DMS79 treated with DMSO at 0.1 percent for 48 hours (cell line): ENCODE data around the gene HIBADH.
"Not testable (repeated sequence)": the region's sequence is repeated elsewhere in the genome, so short reads cannot be mapped to it uniquely, and the experiment has no call there.

Experiments
- DNase-seq: peaks from one replicate; lab custom pipeline; 2025; lab: John Stamatoyannopoulos, UW

HIBADH gene

DNA sequence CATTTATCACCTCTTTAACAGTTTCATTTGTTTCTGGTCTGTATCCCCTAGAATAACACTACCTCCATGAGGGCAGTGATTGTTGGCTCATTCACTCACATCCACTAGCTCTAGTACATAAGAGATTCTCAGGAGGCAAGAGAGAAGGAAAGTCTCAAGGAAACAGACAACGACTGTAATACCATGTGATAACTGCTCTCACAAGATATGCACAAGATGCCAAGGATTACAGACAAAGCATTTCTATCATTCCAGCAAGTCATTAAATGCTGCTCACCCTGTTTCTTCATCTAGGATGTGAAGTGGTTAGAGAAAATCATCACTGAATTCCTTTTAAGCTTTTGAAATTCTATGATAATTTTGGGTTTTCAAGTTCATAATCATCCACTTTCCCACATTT, 115.3 kb downstream of the HIBADH start:
- DNase-seq, result no peak

- DNase-seq, result no peak
Measured at GRCh38 chr7:27546610-27547009, 116.1 kb downstream of the HIBADH start.

- no peak for DNase-seq
Measured at GRCh38 chr7:27535795-27536194, 126.9 kb downstream of the HIBADH start.

- DNase-seq, result no peak
Measured at GRCh38 chr7:27533652-27534081, 129.0 kb downstream of the HIBADH start.

DNA sequence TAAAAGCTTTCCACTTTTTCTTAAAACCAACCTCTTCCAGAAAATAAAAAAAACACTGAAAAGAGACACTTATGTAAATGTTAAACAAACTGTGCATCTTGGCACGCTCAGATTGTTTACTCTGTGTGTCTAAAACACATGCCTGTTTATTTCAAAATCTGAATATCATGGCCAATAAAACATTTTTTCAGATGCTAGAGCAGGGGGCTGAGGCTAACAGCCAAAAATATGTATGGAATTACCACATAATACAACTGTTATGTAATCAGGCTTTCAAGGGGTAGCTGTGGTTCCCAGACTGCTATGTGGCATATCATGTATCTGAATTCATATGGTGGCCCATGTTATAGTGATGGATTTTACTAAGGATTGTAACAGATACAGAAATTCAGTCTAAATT, 130.4 kb downstream of the HIBADH start:
- DNase-seq, result no peak

- peak; percentile 20 for DNase-seq
Measured at GRCh38 chr7:27527348-27527714, 135.4 kb downstream of the HIBADH start.

- DNase-seq, result no peak
Measured at GRCh38 chr7:27526611-27527347, 135.9 kb downstream of the HIBADH start.

- no peak for DNase-seq
Measured at GRCh38 chr7:27526131-27526530, 136.6 kb downstream of the HIBADH start.

- DNase-seq, result no peak
Measured at GRCh38 chr7:27523321-27523720, 139.4 kb downstream of the HIBADH start.

DNA sequence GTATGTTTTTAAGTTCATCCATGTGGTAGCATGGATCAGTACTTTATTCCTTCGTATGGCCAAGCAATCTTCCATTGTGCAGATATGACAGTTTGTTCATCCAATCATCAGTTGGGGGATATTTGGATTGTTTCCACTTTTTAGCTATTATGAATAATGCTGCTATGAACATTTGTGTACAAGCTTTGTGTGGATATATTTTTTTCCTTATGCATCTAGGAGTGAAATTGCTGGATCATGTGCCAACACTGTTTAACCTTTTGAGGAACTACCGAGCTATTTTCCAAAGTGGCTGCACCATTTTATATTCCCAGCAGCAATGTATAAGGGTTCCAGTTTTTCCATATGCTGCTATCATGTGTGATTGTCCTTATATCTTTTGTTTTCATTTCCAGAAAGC, 140.1 kb downstream of the HIBADH start:
- DNase-seq, result no peak

DNA sequence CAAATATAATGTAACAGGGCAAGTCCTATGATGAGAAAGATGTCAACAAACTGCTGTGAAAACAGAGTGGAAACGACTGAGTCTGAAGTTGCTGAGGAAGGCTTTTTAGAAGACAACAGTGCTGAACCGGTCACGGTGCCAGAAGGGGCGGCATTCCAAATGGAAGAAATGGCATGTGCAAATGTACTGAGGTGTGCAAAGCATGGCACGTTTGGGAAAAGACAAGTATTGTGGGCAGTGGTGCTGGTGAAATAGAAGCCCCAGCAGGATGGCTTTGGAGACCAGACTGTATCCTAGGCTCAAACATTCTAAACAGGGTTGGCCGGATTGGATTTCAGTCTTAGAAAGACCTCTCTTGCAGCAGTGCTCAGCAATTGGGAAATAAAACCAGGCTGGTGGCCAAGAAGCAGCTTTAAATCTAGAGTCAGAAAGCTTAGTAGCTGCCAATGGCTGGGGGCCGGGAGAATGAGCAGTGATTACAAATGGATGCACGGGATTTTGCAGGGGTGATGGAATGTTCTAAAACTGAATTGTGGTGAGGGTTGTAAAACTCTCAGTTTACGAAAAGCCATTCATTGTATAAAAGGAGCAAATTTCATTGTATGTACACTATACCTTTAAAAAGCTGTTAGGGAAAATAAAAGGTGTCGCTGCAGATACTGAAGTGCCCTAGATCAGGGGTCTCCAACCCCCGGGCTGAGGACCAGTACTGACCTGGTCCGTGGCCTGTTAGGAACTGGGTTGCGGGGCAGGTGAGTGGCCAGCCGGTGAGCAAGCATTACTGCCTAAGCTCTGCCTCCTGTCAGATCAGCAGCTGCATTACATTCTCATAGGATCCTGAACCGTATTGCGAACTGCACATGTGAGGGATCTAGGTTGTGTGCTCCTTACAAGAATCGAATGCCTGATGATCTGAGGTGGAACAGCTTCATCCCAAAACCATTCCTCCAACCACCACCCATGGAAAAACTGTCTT, 141.6 kb downstream of the HIBADH start:
- DNase-seq, result no peak

DNA sequence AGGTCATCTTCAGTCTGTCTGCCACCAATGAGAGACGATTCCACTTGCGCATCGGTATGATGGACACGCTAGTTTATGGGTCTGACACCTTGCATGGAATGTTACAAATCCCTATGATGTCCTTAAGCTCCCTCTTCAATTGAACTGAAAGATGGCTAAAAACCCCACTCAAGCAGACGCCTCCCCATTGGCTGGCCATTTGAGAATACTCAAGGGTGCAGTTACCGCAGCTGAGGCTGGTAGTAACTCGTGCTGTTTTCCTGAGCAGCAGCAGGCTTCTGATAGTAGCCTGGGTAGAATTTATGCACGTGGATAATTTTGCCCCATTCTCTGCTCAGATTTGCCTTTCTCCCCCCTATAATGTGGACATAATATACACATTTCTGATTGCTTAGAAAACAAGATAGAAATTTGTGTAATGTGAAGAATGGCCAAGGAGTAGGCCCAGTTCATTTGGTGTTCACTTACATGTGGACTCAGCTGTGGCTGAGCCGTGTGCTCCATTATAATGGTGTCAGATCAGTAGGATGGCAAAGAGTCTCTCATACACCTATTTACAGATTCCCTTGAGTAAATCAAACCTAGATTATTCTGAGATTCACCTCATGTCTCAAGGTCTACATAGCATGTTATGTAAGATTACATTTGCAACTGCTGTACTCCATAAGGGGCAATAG, 142.8 kb downstream of the HIBADH start:
- no peak for DNase-seq

- DNase-seq, result no peak
Measured at GRCh38 chr7:27518561-27519350, 143.9 kb downstream of the HIBADH start.

GRCh38 chr7:27516421-27516820, 146.3 kb downstream of the HIBADH start:
- DNase-seq, result no peak

- no peak for DNase-seq
Measured at GRCh38 chr7:27515933-27516332, 146.8 kb downstream of the HIBADH start.

DNA sequence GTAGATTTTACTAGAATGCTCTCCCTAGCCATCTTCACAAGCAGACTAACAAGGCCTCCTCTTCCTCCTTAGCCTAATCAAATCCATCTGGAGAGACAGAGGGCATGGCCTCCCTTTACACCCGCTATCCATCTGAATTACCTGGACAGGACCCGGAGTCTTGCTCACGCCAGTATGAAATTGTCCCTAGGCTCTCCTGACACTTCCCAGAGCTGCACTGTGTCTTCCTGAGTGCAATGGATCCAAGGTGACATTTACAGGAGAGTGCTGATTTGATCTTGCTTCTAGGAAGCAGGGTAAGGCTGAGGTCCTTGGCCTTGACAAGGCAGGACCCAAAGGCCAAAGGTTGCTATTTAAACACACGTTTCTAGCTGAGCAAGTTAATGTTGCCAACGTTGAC, 147.8 kb downstream of the HIBADH start:
- no peak for DNase-seq

GRCh38 chr7:27513885-27514284, 148.8 kb downstream of the HIBADH start:
- DNase-seq, result no peak

DNA sequence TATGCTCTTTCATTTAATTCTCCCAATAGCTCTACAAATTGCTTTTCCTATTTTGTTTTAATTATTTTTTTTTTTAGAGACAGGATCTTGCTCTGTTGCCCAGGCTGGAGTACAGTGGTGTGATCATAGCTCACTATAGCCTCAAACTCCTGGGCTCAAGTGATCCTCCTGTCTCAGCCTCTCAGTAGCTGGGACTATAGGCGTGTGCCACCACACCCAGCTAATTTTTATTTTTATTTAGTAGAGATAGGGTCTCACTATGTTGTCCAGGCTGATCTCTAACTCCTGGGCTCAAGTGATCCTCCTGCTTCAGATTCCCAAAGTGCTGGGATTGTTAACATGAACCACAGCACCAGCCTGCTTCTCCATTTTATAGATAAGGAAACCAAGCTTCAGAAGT, 151.3 kb downstream of the HIBADH start:
- not testable (repeated sequence) for DNase-seq

DNA sequence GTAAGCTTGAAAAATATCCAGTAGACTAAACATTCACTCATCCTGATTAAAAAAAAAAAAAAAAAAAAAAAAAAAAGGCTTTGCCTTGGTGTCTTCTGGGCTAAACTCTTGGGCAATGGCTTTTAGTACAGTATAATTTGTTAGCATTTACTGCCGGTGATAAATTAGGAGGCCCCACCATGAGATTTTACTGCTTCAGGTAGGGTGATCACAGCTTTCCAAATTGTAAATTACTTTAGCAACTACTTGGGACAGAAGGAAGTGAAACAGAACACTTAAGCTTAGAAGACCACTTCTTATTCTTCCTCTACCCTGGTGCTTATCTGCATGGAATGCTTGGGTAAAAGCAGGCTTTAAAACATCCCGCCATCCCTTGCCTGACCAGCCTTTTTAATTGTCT, 152.1 kb downstream of the HIBADH start:
- DNase-seq, result no peak

DNA sequence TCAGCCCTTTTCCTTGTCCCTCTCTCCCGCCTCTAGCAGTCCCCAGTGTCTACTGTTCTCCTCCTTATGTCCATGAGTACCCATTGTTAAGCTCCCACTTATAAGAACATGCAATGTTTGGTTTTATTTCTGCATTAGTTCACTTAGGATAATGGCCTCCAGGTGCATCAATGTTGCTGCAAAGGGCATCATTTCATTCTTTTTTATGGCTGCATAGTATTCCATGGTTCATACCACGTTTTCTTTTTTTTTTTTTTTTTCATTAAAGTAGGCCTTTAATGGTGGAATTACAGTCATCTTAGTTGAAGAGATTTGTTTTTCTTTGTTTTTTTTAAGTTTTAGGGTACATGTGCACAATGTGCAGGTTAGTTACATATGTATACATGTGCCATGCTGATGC, 160.8 kb downstream of the HIBADH start:
- not testable (repeated sequence) for DNase-seq

DNA sequence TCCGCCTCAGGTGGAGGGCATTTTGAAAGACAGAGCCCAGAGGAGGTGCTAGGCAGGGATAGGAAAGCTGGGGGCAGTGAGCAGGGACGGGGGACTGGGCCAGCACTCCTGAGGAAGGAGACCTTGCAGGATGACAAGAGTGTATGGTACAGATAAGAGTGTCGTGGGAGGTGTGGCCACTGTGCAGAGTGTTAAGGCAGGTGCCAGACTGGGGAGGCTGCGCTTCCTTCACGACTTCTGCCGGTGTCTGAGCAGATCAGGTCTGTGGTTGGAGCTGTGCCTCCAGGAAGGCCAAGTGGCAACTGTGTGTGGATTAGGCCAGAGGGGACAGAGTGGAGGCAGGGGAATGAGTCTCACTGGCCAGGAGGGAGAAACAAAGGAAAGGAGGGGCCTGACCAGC, 161.7 kb downstream of the HIBADH start:
- DNase-seq, result no peak

DNA sequence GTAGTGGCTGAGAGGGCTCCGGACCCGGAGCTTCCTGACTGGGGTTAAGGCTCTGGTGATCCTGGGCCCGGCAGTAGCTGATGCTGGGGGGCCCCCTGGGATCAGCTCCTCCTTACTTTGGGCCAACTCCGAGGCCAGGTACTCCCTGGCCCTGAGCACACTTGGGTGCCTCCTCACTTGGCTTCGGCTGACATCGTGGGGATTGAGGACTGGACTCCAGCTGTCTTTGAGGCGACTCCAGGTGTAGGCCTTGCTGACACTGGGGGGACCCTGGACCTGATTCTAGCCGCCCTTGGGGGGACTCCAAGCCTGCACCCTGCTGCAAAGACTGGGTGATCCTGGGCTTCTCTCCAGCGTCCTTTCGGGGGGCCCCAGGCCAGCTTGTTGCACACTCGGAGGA, 170.5 kb downstream of the HIBADH start:
- DNase-seq, result no peak
